GM12878 (cell line): ENCODE results near the gene GAS6.

Source experiments
- CBX5 ChIP-seq: sonication (generic); IDR thresholded peaks from 2 replicates; pipeline ENCODE4 v1.6.1; 2016; ENCODE audit warnings: low read depth, moderate library complexity, mild to moderate bottlenecking, inconsistent platforms
- CHD1 ChIP-seq: IDR thresholded peaks from 2 replicates; pipeline ENCODE4 v1.6.1; 2012; ENCODE audit warnings: low read depth, low read length, improper control_type of control experiment
- CHD2 ChIP-seq: IDR thresholded peaks from 2 replicates; pipeline ENCODE4 v1.6.1; 2011; ENCODE audit warnings: low read depth, low read length, improper control_type of control experiment, borderline replicate concordance
- CTCF ChIP-seq, 3 experiments: IDR thresholded peaks in 2 of 3; conservative IDR thresholded peaks in 1 of 3; 2 replicates each; pipeline ENCODE4 v1.5.1; 2011; ENCODE audit warnings: low read depth in 3 of 3, low read length in 3 of 3, mild to moderate bottlenecking in 3 of 3, control low read depth in 2 of 3, moderate library complexity in 2 of 3, inconsistent platforms in 1 of 3, mixed read lengths in 1 of 3; ENCODE audit not compliant: control insufficient read depth in 2 of 3, insufficient read depth in 1 of 3; ENCODE audit errors: extremely low read depth in 1 of 3
- EGR1 ChIP-seq, 2 experiments: IDR thresholded peaks; 1 replicate in 1 of 2; 2 replicates in 1 of 2; pipeline ENCODE4 v1.6.1; 2011 to 2012; ENCODE audit warnings: low read depth in 2 of 2, low read length in 2 of 2, borderline replicate concordance in 1 of 2, mild to moderate bottlenecking in 1 of 2, moderate library complexity in 1 of 2
- MEF2A ChIP-seq: IDR thresholded peaks from 2 replicates; pipeline ENCODE4 v1.6.1; 2011; ENCODE audit warnings: low read depth, mild to moderate bottlenecking, low read length, moderate library complexity; ENCODE audit not compliant: insufficient read depth
- POLR2AphosphoS5 ChIP-seq: IDR thresholded peaks from 2 replicates; pipeline ENCODE4 v1.6.1; 2011; ENCODE audit warnings: mild to moderate bottlenecking, low read length, inconsistent platforms
- POU2F2 ChIP-seq: IDR thresholded peaks from 3 replicates; pipeline ENCODE4 v1.6.1; 2011; ENCODE audit warnings: low read depth, mild to moderate bottlenecking, low read length, borderline replicate concordance
- SMC3 ChIP-seq: IDR thresholded peaks from 2 replicates; pipeline ENCODE4 v1.6.1; 2011; ENCODE audit warnings: low read length, improper control_type of control experiment, borderline replicate concordance
- ZNF207 ChIP-seq: fragments of 450-650 bp; IDR thresholded peaks from 2 replicates; pipeline ENCODE4 v1.6.1; 2014; ENCODE audit warnings: antibody characterized with exemption, mild to moderate bottlenecking, borderline replicate concordance

DNA sequence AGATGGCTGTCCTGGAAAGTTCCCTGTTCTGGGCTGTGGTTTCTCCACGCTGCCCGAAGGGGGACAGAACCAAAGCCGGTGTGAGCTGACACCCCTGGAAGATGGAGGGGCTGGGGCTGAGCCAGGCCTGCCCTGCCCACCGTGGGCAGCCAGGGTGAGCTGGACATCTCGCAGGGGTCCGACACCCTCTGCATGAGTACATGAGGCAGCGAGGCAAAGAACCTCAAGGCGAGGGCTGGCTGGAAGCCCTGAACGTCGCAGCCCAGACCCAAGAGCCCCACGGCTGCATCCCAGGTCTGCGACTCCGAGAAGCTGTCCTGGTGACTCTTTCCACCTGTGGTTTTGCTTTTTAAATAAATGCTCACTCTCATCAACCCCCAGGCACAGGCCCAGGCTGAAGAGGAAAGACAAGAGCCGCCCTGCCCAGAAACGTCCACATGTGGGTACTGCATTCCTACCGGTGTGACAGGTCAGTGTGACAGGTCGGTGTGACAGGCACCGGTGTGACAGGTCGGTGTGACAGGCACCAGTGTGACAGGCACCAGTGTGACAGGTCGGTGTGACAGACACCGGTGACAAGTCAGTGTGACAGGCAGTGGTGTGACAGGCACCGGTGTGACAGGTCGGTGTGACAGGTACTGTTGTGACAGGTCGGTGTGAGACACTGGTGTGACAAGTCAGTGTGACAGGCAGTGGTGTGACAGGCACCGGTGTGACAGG lies 30.6 kb downstream of the GAS6 start:
- no peak for TF ChIP-seq CHD2
- TF ChIP-seq SMC3: no peak
- TF ChIP-seq POU2F2: no peak
- no peak for TF ChIP-seq MEF2A
- no peak for TF ChIP-seq CBX5
- TF ChIP-seq CTCF (IDR thresholded peaks at IDR 0.05 in 2 of 3, conservative IDR thresholded peaks at IDR 0.05 in 1 of 3; ENCODE audit: control insufficient read depth in 2 of 3, extremely low read depth in 1 of 3, insufficient read depth in 1 of 3, low read depth in 3 of 3, low read length in 3 of 3): no peak
- no peak for TF ChIP-seq CHD1
- no peak for TF ChIP-seq POLR2AphosphoS5
- no peak for TF ChIP-seq ZNF207
- no peak for TF ChIP-seq EGR1 (IDR thresholded peaks at IDR 0.05; ENCODE audit: borderline replicate concordance in 1 of 2, low read depth in 2 of 2, low read length in 2 of 2)
